HG03520 (cell line): ENCODE data around the gene PRKRIP1.
"Not testable (repeated sequence)": the region's sequence is repeated elsewhere in the genome, so short reads cannot be mapped to it uniquely, and the experiment has no call there.

Experiments used
- ATAC-seq: cut with Tn5 transposase; IDR thresholded peaks from one replicate; pipeline ENCODE4 v1.9.1; 2021; ENCODE audit warnings: mild to moderate bottlenecking, moderate library complexity; ENCODE audit not compliant: unreplicated experiment

PRKRIP1 gene

DNA sequence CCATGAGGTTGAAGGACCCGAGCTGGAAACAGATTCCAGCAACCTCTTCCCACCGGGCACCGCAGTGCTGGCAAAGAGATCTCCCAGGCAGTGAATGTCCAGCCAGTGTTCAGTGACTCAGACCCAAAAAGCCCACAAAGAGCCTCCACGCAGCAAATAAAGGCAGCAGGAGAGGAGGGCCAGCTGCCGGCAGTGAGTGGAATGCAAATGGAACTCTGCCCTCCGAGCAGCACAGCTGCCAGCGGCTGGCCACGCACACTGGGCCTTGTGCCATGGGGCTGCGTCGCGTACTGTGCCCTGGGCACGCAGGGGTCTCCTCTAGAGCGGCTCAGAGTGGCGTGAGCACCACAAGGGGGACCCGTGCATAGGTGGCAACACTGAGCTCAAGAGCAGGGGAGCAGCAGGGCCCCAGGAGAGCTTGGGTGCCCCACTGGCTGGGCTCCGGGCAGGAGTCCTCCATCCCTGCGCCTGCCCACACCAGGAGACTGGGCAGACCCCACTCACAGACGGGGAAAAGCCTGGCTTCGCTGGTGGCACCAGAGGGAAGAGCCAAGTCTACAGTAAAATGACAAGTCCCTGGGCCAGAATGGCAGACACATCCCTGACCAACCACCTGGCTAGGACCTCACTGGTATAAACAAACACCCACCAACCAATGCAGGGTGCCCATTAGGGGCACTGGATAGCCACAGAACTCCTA is 78.7 kb downstream of the PRKRIP1 start:
- ATAC-seq: not testable (repeated sequence)
